NCI-H2107 (cell line): ENCODE data around the gene EFNA3.

Experiments used
- DNase-seq: peaks from one replicate; lab custom pipeline; 2025; lab: John Stamatoyannopoulos, UW

Gene EFNA3

GRCh38 chr1:155048449-155049334, 29.9 kb upstream of the EFNA3 start:
- no peak for DNase-seq

- DNase-seq, result no peak
Measured at GRCh38 chr1:155049651-155050559, 28.7 kb upstream of the EFNA3 start.

- peak; percentile 60 for DNase-seq
Measured at GRCh38 chr1:155050560-155051341, 27.9 kb upstream of the EFNA3 start, which contains the start of gene ADAM15. TSS of gene ADAM15 (plus strand) at chr1:155051316. CDS start at chr1:155051387, 71 bp downstream.

DNA sequence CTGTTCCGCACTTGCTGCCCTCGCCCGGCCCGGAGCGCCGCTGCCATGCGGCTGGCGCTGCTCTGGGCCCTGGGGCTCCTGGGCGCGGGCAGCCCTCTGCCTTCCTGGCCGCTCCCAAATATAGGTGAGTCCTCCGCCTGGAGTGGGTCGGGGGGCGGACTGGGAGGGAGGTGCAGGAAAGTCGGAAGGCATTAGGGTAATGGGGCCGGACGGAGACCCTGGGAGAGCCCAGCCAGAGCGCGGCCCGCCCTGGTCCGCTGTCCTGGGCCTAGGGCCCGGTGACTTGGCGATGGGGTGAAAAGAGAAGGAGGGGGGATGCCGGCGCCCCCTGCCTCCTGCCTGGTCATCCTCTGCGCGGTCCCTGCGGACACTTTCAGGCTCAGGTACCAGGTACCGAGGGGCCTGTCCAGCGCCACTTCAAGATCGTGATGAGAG, 27.3 kb upstream of the EFNA3 start:
- no peak for DNase-seq

DNA sequence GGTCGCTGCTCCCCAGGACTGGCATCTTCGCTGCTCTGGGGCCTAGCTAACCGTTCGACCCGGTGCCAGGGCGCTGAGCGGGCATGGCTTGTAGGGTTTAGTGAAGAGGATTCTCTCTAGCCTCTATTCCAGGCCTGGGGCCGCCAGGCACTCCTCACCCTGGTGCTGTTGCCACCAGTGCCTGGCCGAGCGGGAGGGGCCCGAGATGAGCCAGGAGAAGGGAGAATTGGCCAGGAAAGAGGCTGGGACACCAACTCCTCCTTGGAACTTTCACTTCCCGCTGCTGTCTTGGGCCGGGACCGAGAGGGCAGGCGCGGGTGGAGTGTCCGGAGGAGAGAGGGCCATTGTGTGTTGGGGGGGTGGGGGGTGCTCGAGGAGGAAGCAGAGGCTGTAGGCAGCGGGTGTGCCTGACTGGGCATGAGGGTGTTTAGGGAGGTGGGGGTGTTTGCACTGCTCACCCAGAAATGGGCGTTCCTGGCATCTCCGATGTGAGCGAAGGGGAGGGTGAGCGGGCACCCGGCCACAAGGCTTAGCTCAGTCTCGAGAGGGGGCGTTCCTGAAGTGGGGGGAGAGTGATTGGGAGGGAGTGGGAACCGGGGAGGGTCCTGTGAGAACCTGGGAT, 26.7 kb upstream of the EFNA3 start:
- no peak for DNase-seq

DNA sequence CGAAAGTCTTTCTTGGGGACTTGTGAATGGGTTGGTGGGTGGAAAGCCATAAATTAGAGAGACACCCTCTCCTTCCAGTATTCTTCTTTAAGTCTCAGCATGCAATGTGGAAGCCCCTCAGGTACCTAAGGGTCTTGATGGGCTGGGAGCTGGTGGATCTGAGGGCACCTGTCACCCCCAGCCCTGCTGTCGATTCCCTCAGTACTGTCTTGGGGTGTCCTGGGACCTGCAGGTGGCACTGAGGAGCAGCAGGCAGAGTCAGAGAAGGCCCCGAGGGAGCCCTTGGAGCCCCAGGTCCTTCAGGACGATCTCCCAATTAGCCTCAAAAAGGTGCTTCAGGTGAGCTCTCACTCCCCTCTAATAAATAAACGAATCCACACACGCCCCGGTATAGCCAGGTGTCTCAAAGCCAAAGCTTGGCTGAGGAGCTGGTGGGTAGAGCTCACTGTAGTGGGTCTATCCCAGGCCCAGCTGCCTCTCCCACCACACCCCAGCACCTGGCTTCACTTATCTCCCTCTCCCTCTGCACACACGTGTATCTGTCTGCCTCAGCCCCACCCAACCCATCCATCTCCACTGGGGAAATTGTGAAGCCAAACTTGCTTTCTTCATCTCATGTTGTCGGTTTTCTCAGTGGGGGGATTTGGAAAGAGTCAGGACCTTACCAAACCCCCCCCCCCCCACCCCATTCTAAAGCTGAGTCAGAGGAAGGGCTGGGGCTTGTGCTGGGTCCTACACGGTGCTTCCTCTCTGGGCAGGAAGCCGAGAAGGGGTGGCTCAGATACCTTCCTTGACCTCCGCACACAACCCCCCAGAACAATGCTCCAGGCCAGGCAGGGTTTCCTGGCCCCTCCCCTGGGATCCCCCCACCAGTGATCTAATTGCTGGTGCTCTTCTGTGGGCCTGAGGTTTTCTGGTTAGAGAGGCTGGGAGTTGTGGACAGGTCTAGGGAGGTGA, 25.9 kb upstream of the EFNA3 start:
- peak; percentile 38 for DNase-seq

DNA sequence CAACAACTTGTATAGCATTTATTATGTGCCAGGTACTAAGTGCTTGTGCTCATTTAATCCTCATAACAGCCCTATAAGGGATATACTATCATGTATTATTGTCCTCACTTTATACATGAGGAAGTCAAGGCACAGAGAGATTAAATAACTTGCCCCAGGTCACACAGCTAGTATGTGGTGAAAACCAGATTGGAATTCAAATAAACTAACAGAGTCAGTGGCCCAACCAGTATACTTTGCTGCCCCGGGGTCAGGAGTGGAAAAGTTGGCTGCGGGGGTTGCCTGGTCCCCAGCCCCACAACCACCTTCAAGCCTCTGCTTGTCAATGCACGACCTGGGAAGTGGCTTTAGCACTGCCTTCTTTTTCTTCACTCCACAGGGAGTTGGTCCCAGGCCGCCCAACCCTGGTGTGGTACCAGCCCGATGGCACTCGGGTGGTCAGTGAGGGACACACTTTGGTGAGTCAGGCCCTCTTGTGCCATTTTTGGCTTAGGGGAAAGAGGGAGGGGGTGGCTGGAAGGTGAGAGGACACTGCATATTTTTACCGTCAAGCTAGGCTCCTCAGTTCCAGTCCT, 25.0 kb upstream of the EFNA3 start:
- DNase-seq, result no peak

DNA sequence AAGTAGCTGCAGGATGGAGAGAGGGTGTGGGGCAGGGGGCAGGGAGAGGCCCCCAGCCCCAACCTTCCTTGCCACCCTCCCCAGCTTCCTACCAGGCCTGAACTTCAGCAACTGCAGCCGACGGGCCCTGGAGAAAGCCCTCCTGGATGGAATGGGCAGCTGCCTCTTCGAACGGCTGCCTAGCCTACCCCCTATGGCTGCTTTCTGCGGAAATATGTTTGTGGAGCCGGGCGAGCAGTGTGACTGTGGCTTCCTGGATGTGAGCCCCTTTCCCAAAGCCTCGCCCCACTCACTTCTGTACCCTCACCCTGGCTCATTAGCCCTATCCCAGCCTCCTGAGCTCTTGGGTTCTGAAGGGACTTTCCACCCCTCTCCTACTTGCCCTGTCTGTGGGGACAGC, 21.5 kb upstream of the EFNA3 start:
- no peak for DNase-seq

DNA sequence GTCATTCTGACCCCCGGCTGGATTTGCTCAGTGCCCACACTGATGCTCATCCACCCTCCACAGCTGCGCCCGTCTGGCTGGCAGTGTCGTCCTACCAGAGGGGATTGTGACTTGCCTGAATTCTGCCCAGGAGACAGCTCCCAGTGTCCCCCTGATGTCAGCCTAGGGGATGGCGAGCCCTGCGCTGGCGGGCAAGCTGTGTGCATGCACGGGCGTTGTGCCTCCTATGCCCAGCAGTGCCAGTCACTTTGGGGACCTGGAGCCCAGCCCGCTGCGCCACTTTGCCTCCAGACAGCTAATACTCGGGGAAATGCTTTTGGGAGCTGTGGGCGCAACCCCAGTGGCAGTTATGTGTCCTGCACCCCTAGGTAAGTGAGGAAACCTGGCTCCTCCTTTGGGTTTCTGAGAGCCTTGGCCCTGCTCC, 20.8 kb upstream of the EFNA3 start:
- DNase-seq, result no peak

DNA sequence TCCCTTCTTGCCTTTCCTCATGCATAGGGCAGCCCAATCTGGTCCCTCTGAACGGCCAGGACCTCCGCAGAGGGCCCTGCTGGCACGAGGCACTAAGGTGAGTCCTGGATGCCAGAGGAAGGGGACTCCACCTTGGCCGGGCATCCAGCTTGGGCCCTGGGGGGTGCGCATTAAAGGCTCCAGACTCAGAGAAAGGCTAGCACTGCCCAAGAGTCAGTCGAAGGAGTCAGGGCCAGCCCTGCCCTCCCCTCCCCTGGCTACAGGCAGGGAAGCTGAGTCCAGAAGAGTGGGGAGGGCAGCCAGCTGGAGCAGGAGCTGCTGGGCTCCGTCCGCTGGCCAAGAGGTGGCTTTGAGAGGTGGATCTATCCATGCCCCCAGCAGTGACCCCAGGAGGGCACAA, 17.9 kb upstream of the EFNA3 start:
- no peak for DNase-seq

- DNase-seq, result peak; percentile 94
Measured at GRCh38 chr1:155061381-155062150, 17.1 kb upstream of the EFNA3 start.

GRCh38 chr1:155062151-155062686, 16.4 kb upstream of the EFNA3 start:
- DNase-seq, result no peak

DNA sequence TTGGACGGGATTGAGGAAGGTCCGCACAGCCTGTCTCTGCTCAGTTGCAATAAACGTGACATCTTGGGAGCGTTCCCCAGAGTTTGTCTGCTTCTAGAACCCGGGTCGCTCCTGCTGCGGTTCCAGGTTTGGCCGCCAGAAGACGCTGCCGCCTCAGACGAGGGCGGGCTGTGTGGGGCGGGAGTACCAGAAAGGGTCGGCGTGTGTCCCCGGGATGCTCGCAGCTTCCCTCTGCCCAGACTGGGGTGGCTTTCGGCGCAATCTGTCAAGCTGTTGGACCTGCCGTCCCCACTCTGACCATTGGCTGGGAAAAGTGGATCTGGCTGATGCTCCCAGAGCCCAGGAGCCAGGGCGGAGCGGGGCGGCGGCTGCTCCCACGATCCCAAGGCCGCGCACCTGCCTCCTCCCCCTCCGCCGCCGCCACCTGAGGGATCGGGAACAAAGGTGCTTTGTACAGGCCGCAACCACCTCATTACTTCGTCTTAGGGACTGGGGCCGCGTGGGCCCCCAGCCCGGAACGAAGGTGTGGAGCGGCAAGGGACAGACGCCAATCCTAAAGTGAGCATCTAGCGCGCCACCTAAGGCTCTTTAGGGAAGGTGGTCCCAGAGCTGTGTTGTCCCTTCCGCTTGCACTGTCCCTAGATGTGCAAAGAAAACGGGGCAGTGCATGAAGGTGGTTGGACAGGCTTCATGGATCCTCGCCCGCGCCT, 15.8 kb upstream of the EFNA3 start:
- DNase-seq, result peak; percentile 45

DNA sequence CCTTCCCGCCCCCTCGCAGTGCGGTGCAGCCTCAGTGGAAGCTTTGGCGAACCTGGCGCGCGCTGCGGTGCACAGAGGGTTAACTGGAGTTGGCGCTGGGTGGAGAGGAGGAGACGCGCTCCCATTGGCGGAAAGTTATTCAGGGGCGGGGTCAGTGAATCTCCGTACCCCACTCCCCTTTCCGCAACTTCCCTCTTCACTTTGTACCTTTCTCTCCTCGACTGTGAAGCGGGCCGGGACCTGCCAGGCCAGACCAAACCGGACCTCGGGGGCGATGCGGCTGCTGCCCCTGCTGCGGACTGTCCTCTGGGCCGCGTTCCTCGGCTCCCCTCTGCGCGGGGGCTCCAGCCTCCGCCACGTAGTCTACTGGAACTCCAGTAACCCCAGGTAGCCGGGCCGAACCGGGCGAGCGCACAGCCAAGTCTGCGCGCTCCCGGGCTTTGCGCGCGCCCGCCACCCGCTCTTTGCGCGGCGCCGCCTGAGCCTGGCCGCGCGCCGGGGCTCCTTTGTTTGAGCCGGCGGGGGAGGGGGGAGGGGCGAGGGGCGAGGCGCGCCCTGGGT, 15.0 kb upstream of the EFNA3 start, which contains the start of gene EFNA4:
EFNA4 (plus strand) TSS at position 191 of the 561 bp plus-strand sequence; CDS start at position 275, 84 bp downstream.
- no peak for DNase-seq

DNA sequence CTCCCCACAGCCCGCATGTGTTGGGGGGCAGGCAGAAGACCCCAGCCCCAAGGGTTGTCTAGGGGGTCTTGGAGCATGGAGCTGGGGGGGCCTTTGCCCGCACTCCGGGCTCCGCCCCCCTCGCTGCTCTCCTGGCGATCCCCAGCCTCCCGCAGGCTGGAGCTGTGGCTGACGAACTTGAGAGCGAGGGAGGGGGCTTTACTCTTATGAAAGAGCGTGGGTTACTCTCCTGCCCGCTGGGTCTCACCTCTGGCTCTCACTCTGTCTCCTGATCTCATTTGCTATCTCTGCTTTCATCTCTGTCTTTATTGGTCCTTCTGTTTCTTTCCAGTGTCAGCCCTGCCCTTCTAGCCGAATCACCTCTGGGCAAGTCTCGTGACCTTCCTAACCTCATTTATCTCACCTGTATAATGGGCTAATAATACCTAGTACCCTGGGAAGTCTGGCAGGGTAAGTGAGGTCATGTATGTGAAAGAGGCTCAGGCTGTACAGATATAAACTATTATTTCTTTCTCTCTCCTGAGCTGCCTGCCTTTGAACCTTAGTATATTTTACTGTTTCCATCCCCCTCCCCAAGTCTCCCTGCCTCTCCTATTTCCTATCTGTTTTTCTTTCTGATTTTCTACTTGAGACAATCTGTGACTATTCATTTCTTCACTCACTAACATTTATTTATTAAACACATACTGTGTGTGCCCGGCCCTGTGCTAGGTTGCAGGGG, 14.4 kb upstream of the EFNA3 start:
- no peak for DNase-seq

DNA sequence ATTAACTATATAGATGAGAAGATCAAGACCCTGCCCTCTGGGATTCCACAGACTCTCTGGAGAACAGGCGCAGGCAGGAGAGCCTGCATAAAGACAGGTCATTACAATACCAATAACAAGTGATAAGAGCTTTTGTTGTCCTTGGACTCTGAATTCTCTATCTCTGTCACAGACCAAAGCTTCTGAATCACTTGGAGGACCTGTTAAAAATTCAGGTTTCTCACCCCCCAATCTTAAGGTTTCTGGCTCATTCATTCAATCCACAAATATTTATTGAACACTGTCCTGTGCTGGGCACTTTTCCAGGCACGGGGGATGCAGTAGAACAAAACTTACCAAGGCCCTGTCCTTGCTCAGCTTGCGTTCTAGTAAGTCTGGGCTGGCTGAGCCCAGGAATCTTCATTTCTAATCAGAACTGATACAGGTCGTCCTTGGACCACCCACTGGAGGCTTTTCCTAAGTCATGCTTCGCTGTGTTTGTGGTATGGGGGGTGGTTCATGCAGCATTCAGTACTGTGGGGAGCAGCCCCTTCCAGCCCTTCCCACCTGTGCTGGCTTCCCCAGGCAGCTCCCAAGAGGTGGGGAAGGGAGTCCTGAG, 13.7 kb upstream of the EFNA3 start:
- no peak for DNase-seq

DNA sequence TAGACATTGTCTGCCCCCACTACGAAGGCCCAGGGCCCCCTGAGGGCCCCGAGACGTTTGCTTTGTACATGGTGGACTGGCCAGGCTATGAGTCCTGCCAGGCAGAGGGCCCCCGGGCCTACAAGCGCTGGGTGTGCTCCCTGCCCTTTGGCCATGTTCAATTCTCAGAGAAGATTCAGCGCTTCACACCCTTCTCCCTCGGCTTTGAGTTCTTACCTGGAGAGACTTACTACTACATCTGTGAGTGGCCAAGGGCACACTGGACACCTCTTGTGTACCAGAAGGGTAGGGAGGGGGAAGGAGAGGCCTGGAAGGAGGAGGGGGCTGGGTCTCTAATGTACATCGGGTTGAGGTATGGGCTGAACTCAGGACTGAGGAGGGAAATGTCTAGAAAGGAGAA, 11.9 kb upstream of the EFNA3 start:
- no peak for DNase-seq
